Activated CD8-positive, alpha-beta memory T cell treated with anti-CD3 and anti-CD28 coated beads, Interleukin-2, amount 50 U/mL, for 4 hours (primary cell): ENCODE measurements around the gene SLC22A15.
"Not testable (repeated sequence)": the region's sequence is repeated elsewhere in the genome, so short reads cannot be mapped to it uniquely, and the experiment has no call there.

ENCODE experiments used
- DNase-seq: peaks from one replicate; pipeline ENCODE4 v3.0.0-alpha.2; 2020

SLC22A15 gene

DNA sequence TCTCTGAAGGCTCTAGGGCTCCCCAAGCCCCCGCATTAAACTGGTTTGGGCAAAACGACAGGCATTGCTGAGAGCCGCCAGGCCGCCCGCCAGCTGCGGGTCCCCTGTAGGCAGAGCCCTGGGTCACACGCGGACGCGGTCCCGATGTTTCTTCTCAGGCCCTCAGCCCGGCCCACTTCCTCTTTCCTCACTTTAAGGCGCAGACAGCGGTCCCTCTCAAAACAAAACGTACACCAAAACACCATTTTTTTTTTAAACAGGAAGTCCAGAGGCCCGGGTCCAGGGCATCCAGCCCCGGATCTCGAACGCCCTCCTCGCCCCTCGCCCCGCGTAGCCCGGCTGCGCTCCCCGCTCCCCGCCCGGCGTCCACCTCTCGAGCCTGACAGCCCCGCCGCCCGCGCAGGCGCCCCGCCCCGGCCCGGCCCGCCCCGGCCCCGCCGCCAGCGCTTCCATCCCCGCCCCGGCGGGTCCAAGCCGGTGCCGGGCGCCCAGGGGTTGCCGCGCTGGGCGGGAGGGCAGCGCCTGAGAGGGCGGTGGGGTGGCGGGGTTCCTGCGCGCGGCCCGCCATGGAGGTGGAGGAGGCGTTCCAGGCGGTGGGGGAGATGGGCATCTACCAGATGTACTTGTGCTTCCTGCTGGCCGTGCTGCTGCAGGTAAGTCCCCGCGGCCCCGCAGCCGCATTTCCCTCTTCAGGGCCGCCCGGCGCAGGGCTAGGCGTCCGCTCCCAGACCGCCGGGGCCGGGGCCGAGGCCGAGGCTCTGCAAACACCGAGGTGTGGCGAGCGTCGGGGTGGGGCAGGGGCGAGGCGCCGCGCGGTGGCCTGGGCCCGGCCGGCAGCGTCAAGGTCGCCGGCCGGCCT lies at the start of gene SLC22A15:
Gene SLC22A15 (plus strand): TSS at position 452 of the 859 bp plus-strand sequence. CDS start 115 bp downstream, at position 567.
- DNase-seq, result peak; percentile 31

DNA sequence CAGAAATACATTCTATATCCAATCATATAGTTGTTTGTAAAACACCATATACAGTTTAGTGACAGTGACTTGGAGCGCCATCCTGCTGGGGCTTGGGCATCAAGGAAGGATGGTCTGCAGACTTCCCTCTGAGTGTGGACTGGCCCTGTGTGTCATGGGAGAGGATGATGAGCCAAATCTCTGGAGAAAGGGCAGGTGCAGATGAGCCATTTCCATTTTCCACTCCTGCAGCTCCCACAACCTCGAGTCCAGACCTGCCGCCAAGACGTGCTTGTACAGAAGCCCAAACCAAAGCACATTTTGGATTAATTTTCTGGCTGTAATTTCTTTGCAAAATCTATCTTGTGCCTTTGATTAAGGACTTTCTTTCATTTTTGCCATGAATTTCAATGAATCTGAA lies 48.3 kb upstream of the SLC22A15 start:
- DNase-seq, result no peak

DNA sequence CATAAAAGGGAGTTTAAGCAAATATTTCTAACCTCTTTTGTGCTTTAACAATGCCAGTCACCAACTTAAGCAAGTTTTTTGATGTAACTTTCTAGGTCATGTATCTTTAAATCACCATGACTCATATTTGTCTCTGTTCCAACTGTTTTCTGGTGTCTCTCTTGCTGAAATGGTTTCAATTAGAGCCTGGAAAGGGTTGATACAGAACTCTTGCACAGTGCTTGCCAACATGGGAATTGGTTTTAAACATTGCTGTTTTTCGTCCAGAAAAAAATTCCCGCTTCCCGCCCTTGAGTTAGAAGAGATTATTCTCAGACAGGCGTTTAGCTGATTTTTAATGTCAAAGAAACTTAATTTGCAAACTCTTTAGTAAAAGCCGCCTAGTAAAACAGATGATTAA lies 46.4 kb upstream of the SLC22A15 start:
- DNase-seq, result no peak

GRCh38 chr1:115933625-115934024 lies 42.7 kb upstream of the SLC22A15 start:
- DNase-seq, result no peak

DNA sequence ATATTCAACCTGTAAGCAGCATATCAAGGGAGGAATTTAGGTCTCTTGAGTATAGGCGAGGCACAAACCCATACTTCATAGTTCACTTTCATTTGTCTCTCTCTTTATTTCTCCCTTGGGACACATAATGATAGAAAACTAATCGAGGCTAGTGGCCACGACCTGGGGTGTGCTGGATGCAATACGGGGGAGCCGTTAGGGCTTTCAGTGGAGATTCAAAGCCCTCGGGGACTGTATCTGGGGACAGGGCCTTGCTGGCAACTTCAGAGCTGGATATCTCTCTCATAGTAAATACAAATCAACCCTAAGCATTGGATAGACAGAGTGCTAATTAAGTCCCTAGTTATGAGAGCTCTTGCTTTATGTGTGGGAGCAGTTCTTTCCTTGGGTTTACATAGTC lies 36.9 kb upstream of the SLC22A15 start:
- DNase-seq, result no peak

GRCh38 chr1:115946116-115946515 lies 30.2 kb upstream of the SLC22A15 start:
- DNase-seq, result no peak

GRCh38 chr1:115949156-115949555 lies 27.2 kb upstream of the SLC22A15 start:
- no peak for DNase-seq

DNA sequence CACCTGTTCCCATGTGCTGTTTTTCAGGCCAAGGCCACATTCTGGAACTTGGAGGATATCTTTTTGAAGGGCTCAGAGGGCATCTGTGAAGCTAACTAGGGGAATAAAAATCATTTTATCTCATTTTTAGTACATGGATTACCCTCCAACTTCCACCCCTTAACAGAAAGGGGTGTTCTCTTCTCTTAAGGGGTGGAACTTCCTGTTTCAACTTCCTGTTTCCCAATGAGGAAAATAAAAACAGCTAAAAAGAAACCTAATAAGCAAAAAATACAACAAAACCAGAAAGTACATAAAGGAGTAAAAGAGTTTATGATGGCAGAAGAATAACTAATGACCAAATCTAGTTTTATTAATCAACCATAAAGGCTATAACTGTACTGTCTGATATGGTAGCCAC lies 24.8 kb upstream of the SLC22A15 start:
- DNase-seq, result no peak

DNA sequence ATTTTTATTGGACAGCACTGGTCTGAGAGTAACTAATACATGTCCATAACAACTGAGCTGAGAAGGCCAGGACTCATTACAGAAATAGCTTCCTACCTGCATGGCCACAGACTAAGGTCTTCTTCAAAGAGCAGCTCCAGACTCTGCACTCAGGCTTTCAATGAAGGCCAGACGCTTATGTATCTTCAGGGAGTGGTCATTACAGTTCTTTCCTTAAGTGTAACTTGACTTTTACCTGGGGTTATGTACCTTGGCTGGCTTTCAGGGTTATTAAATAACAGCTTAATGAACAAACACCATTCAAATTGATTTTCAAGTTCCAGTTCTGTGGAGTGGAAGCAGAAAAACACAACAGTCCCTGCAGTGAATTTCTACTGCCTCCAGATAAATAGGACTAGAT lies 23.8 kb upstream of the SLC22A15 start:
- DNase-seq, result no peak

GRCh38 chr1:115953180-115953579 lies 23.1 kb upstream of the SLC22A15 start:
- no peak for DNase-seq

DNA sequence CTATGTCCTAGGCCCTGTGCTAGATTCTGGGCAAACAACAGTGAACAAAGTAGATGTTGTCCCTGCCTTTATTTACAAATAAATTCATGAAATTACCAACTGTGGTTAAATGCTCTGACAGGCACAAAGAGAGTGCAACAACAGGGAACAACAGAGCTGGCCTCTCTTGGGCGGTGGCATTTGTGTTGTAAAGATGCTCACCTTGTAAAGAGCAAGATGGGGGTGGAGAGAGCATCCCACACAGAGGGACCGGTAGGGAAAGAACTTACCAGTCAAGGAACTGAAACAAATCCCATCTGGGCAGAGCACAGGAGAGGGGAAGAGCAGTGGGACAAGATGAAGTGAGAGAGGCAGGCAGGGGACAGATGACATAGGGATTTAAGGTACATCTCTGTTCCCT lies 21.6 kb upstream of the SLC22A15 start:
- DNase-seq, result no peak

GRCh38 chr1:115955228-115955627 lies 21.1 kb upstream of the SLC22A15 start:
- no peak for DNase-seq

GRCh38 chr1:115958866-115959265 lies 17.4 kb upstream of the SLC22A15 start:
- DNase-seq, result no peak

DNA sequence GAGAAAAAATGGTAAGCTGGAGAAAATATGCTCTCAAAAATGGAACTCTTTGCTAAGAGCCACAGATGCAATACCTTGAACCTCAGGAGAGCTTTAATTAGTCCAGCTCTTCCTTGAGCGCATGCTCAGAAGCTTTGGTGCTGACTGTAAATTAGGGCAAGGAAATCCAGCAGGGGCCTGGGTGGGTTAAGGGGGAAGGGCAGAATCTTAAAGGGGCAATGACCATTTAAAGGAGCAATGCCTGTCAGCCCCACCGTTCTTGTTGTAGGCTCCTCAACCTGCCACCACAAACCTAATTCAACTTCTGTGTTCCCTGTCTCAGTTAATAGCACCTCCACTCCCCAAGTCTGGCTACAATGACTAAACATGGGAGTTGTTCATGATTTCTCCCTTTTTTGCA lies 6.8 kb upstream of the SLC22A15 start:
- no peak for DNase-seq

DNA sequence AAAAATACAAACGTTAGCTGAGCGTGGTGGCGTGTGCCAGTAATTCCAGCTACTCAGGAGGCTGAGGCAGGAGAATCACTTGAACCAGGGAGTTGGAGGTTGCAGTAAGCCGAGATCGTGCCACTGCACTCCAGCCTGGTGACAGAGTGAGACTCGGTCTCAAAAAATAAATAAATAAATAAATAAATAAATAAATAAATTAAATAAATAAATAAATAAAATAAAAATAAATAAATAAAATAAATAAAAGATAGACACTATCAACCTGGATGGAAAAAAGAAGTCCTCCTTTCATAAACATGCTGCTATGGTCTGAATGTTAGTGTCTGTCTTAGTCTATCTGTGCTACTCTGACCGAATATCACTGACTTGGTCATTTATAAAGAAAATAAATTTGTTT lies 4.5 kb upstream of the SLC22A15 start:
- DNase-seq, result not testable (repeated sequence)

GRCh38 chr1:115973154-115973553 lies 3.2 kb upstream of the SLC22A15 start:
- no peak for DNase-seq

DNA sequence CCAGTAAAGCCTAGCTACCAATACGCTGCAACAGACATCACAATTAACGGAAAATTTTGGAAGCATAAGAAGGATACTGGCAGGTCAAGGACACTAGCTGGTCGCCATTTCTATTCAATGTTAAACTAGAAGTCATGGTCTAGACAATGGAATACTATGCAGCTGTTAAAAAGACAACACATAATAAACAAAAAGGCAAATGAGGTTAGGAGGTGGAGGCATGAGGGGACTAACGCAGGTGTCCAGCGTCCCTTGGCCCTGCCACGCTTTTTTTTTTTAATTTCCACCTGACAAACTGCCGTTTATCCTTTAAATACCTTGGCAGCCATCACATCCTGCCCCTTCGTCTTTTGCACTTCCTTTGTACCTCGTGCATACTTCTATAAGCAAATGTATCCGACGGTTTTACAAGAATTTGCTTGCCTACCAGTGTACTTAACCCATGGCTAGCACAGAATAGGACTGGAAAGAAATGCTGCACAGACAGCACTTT lies 698 bp upstream of the SLC22A15 start:
- no peak for DNase-seq

GRCh38 chr1:115976921-115977498 lies 697 bp downstream of the SLC22A15 start:
- DNase-seq, result no peak

- no peak for DNase-seq
Measured at GRCh38 chr1:115977499-115978258, 1.4 kb downstream of the SLC22A15 start.

- no peak for DNase-seq
Measured at GRCh38 chr1:115978292-115978941, 2.1 kb downstream of the SLC22A15 start.

GRCh38 chr1:115980156-115980555 lies 3.8 kb downstream of the SLC22A15 start:
- no peak for DNase-seq

GRCh38 chr1:115980998-115981993 lies 5.0 kb downstream of the SLC22A15 start:
- DNase-seq, result no peak
